ENCODE results near the gene ALX3.
"Not testable (repeated sequence)": the region's sequence is repeated elsewhere in the genome, so short reads cannot be mapped to it uniquely, and the experiment has no call there.

Gene ALX3

DNA sequence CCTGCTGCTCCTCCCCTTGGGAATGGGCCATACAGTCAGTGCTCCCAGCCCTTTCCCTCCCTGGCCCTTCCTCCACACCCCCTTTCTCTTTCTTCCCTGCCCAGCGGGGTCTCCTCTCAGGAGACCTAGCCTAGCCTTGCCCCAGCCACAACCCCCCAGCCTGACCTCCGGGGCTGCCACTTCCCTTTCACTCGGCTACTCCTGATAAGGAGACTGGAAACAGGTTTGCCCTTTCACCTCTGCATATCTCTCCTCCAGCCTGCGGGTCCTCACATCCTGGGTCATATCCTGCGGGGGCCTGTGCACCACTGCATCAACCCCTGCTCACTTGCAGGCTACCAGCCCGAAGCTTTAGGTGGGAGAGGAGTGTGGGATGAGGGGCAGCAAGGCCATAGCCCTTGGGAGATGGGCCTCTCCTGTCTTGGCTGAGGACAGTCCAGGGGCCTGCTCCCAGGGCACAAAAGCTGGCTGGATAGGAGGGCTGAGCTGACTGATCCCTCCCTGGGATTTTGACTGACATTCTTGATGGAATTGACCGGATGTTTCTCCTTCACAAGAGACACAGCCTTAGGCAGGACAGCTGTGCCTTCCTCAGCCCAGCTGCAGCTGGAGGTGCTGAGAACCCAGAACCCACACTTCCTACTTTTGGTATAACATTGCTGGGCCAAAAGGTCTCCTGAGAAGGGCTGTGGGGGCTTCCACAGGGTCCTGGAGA, 19.2 kb upstream of the ALX3 start:
- DNase-seq (ENCODE audit: low read depth in 1 of 2, low spot score in 1 of 2): no peak

DNA sequence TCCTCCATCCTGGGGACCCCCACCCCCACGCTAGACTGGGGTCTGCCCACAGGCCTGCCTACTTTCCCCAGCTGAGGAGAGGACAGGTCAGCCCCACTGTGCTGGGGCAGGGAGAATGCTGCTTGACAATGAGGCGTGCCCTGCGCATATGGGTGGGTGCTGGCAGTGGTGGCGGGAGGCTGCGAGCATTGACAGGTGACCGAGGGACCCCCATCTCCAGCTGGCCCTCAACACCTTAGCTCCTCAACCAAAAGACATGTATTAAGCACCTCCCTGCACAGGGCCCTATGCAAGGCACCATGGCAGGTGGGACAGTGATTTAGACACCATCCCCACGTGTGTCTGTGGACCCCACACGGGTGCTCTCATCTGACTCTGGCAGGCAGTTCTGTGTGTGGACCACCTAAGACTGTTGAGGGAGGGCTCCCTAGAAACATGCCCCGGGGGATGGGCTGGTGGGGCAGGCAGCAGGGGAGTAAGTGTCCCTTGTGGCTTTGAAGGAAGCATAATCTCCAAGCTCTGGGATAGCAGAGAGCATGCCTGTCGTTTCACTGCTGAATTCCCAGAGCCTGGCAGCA, 18.4 kb upstream of the ALX3 start:
- no peak for DNase-seq (ENCODE audit: low read depth in 1 of 2, low spot score in 1 of 2)

DNA sequence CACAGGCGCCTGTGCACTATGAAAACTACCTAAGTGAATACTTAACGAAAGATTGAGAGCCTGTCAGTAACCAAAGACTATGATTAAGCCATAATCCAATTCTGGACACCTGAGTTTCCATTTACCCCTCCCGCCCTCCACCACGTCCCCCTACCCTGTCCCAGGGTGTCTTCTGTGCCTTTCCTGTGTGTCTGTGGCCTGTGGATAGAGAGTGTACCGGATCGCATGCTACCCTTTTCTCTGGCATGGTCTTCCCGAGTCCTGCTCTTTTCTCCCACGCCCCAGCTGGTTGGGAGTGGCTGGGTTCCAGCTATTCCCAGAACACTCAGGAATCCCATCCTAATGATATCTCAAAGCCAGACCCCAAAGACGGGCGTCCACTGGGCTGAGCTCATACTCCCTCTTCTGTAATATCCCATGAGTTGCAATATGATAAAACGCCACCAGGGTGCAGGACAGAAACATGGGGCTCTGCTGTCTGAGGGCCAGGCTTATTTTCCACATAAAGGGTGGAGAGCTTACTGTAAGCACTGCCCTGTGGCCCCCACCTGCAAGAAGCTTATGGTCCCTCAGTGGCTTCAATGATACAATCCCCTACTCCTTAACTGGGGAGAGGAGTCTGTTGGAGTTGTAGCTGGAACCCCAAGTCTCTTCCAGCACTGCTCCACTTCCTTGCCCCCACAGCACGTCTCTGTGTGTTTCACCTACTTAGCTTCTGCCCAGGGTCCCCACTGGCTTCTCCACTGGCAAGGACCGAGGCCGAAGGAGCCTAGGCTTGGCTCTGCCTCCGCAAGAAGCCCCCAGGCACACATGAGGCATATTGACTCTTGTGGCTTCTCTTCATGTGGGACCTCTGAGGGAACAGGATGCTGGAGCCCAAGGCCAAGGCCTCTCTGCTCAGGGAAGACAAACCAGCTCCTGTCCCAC, 17.6 kb upstream of the ALX3 start:
- peak in 1 of 2 donors; percentile 51 for DNase-seq (ENCODE audit: low read depth in 1 of 2, low spot score in 1 of 2)

DNA sequence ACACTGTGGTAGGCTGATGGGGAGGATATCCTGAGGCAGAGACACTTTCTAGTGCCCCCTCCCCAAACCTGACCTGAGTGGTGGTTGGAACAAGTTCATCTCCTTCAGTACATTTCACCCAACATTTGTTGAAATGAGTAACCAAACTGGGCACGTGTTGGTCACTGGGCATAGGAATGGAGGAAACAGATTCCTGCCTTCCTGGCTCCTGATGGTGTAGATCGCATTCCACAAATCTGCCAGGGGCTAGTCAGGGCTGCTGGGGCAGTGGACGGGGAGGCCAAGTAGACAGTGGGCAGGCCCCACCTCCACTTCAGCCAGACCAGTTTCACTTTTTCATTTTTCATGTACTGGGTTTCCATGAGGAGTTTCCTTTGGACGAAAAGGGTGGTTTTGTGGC, 16.5 kb upstream of the ALX3 start:
- no peak for DNase-seq (ENCODE audit: low read depth in 1 of 2, low spot score in 1 of 2)

DNA sequence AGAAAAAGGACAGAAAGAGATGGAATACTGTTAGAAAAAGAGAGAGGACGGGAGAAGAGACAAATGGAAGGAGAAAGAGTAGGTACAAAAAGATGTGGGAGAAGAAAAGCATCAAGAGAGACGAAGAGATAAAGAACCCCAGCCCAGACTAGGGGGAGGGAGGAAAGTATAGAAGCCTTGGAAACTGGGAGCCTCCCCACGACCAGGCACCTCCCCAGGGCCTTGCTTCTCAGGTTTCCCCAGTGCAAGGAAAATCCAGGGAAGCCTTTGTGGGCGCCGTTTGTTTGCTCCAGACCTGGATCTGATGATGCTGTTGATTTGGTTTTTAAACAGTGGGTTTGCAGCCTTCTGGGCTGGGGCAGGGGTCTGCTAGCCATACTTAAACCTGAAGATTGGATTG, 15.2 kb upstream of the ALX3 start:
- DNase-seq (ENCODE audit: low read depth in 1 of 2, low spot score in 1 of 2): no peak

DNA sequence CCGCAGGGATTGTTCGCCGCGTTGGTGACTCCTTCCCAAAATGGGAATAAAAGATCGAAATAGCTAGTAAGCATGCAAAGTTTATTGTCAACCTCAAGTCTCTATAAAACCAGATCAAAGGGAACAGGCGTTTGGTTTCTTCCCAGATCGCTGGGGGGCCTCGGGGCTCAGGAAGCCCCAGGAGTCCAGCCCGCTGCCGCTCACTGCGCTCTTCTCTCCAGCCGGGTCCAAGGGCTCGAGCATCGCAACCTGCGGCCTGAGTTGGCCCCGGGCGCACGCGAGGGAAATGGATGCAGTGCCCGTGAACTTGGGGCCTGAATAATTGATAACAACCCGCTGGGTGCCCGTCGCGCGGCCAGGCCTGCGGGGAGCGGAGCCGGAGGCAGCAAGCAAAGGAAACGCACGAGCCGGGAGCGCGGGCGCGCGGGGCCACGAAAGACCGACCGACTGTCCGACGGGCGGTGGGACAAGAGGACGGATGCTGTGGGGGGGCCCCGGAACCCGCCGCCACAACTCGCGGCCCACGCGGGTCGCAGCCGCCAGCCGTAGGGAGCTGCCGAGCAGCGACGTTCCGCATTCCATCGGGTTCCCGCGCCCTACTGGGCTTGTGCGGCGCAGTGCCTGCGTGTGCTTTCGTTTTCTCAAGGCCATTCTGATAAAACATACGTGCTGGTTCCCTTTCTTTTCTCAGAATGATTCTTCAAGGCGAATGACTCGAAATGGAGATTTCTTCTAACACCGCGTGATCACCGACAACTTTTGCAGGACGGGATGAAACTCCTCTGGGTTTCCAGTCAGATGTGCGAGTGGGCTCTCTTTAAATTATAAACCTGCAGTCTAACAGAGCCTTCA, 14.0 kb upstream of the ALX3 start:
- no peak for DNase-seq (ENCODE audit: low read depth in 1 of 2, low spot score in 1 of 2)

DNA sequence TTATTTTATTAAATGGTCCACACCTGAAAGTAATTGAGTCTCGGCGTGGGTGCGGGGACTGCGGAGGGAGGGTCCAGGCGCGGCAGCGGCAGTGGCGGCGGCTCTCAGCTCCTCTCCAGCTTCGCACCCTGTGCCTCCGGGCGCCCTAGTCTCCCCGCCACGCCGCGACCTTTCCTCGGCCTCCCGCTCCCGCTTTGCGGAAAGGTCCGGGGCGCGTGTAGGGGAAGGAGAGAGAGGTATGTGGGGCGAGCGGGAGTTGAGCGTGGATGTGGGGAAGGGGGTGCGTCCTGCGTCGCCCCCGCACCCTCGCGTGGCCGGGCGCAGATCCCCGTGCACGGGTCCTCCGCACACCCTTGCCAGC, 13.4 kb upstream of the ALX3 start:
- DNase-seq (ENCODE audit: low read depth in 1 of 2, low spot score in 1 of 2): no peak

DNA sequence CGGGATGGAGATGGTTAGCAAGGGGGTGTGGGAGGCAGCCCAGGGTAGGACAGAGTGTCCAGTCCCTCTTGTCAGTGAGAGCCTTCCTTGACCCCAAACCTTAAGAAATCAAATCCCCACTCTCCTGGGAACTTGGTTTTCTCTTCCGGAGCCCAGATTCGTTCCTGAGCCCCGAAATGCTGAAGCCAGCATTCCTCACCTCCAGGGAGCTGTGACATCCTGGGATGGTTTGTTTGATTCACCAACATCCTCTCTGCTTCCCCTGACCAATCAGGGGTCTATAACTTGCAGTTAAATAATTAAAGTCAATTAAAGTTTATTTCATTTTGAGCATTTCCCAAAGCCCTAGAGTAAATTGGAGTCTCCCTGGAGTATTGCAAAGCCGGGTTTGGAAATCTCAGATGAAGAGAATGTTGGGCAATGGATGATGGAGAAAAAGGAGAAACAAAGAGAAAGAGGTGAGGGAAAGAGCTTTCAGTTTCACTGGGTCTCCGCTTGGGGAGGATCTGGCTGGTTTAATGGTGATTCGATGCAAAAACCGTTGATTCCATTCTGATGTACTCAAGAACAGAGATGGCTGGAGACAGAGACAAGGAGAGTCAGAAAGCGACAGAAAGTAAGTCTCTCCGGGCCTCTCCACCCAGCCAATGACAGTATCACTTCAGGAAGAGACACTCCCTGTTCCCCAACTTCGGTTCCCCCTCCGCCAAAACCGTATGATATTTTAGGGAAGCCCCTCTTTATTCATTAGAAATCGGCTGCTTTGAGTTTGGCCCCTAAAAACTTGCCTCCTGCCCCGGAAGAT, 12.8 kb upstream of the ALX3 start:
- DNase-seq (ENCODE audit: low read depth in 1 of 2, low spot score in 1 of 2): no peak

DNA sequence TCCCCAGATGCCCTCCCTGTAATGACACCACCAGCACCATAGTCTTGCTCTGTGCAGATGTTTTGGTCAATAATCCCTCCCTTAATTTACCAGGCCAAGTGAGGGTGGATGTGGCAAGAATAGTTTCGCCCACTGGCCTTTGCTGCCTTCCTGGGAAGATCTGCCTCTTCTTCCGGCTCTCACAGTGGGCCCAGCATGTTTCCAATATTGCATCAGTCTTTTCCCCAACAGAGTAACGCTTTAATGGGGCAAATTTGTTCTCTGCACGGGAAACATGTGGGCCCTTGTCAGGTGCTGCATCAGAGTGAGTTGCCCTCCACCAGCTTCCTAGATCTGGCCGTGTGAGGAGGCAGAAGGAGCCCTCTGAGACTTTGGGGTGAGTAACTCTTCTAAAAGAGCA, 12.0 kb upstream of the ALX3 start:
- no peak for DNase-seq (ENCODE audit: low read depth in 1 of 2, low spot score in 1 of 2)

DNA sequence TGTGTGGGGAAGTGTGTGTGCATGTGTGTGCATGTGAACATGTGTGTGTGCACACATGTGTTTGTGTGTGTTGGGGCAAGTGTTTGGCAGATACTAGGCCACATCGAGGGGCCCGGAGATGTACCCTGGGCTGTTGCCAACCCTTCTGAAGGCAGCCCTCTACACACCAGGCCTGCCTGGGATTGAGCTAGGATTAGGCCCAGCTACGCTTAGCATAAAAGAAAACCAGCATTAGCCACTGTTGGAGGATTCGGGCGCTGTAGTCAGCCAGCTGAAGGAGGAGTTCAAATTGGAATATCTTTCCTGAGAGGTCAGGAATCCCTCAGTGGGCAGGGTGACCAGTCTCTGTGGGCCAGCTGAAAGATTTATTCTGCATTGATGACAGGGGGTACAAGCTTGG, 10.6 kb upstream of the ALX3 start:
- DNase-seq (ENCODE audit: low read depth in 1 of 2, low spot score in 1 of 2): no peak

DNA sequence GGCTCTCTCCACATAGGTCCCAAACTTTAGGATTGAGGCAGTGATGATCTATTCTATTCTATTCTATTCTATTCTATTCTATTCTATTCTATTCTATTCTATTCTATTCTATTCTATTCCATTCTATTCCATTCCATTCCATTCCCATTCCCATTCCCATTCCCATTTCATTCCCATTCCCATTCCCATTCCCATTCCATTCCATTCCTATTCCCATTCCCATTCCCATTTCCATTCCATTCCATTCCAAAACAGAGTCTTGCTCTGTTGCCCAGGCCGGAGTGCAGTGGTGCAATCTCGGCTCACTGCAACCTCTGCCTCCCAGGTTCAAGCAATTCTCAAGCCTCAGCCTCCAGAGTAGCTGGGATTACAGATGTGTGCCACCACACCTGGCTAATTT, 9.5 kb upstream of the ALX3 start:
- DNase-seq (ENCODE audit: low read depth in 1 of 2, low spot score in 1 of 2): not testable (repeated sequence)

DNA sequence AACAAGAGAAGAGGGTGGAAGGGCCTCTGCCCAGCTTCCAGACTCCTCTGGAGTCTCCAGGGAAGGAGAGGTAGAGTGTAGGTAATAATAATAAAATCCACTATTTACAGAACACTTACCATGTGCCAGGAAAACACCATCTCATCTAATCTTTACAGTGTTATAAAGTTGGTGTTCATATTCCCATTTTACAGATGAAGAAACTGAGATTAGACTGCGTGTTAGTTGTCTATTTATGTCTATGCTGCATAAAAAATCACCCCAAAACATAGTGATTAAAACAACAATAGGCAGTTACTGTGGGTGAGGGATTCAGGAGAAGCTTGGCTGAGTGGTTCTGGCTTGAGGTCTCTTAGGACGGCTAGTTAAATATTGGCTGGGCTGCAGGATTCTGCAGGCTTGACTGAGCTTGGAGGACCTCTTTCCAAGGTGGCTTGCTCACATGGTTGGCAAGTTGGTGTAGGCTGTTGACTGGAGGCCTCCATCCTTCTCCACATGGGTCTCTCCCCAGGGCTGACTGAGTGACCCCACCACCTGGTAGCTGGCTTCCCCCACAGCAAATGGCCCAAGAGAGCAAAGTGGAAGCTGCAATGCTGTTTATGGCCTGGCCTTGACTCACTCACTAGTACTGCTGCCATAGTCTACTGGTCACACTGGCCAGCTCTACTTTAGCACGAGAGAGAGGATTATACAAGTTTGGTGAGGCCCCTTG, 6.5 kb upstream of the ALX3 start:
- no peak for DNase-seq (ENCODE audit: low read depth in 1 of 2, low spot score in 1 of 2)

DNA sequence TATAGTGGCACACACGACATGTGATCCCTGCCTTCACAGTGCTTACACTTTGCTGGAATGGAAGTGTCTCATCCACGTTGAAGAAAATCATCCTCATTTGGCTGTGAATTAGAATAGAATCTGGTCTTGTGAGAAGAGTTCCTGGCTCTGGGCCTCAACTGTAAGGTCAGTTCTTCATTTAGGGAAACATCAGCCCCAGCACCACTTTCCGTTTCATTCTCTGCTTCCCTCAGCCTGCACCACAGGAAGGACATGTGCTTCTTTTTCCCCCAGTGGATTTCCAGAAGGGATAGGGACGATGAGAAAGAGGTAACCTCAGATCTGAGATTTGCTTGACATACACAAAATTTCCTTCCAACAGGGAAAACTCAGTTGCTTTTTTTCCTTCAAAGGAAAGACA, 3.7 kb upstream of the ALX3 start:
- DNase-seq (ENCODE audit: low read depth in 1 of 2, low spot score in 1 of 2): no peak

DNA sequence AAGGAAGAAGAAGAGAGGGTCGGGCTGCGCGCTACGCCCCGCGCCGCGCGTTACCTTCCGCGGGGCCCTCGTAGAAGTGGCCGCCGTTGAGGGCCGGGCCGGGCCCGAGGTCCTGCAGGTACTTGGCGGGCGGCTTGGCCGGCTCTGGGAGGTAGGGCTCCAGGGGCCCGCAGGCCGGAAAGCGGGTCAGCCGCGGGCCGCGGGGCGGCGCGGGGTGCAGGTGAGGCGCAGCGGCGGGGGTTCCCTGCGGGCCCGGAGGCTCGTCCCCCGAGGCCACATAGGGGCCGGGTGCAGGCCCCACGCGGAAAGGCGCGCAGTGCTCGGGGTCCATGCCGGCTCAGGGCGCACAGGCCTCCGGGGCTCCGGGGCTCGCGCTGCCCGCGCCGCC, 196 bp downstream of the ALX3 start:
- DNase-seq (ENCODE audit: low read depth in 1 of 2, low spot score in 1 of 2): no peak

DNA sequence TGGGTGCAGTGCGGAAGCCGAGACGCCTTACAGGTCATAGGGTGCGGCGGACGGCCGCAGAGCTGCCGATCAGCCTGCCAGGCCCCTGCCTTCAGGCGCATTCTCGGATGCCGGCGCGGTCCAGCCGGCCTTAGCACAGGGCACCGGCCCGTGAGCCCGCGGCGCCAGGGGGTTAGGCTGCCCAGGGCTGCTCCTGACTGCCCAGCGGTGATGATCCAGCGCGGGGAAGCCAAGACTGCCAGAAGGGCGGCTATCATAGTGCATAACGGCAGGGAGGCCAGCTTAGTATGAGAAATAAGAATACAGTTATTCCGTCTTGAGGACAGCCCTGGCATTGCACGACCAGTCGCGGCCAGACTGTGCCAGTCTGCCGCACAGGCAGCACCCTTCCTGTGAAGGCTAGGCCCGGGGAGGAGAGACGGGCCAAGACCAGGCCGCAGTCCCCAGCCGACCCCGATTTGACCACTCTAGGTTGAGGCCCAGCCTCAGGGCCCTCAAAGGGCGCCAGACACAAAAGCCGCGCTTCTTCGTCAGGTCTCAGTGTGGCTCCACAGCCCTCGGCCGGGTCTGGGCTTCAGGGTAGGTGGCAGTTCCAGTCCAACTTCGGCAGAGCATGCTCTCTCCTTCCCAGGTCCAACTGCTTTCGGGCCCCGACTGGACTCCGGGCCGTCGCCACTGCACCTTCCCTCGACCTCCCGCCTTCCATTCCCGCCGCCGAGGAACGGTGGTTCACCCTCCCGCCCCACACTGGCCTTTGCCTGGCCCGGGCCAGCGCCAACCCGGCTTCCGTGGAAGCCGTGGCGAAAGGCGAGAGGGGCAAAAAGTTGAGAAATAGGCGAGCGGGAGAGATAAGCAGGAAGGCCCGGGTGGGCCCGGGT, 829 bp downstream of the ALX3 start:
- no peak for DNase-seq (ENCODE audit: low read depth in 1 of 2, low spot score in 1 of 2)

DNA sequence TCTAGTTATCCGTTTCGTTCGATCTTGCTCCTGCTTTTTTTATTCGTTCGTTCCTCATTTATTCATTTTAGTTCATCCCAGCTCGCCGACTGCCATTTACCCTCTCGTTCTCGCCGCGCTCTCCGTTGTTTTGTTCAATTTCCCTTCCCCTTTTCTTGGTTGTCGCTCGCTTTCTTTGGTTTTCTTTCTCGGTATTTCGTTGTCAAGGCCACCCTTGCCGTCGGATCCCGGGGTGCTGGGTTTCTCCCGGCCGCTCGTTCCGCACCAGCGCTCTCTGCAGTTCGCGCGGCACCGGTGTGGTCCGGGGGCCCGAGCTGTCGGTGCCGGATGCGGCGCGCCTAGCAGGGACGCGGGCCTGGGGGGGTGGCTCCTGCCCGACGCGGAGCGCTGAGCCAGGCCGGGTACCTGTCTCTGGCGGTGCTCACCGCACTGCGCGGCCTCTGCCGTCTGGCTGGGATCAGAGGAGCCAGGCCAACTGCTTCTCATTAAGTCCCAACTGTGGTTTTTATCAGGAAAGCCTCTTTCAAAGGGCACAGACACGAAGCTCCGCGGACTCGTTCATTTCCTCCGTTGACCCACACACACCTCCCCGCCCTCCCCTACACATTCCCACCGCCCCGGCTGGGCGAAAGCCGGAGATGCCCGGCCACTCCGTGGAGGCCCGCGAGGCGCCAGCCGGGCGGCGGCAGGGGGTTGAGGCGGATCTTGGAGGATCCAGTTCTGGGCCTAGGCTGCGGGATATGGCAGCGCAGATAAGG, 1.6 kb downstream of the ALX3 start:
- DNase-seq (ENCODE audit: low read depth in 1 of 2, low spot score in 1 of 2): no peak

DNA sequence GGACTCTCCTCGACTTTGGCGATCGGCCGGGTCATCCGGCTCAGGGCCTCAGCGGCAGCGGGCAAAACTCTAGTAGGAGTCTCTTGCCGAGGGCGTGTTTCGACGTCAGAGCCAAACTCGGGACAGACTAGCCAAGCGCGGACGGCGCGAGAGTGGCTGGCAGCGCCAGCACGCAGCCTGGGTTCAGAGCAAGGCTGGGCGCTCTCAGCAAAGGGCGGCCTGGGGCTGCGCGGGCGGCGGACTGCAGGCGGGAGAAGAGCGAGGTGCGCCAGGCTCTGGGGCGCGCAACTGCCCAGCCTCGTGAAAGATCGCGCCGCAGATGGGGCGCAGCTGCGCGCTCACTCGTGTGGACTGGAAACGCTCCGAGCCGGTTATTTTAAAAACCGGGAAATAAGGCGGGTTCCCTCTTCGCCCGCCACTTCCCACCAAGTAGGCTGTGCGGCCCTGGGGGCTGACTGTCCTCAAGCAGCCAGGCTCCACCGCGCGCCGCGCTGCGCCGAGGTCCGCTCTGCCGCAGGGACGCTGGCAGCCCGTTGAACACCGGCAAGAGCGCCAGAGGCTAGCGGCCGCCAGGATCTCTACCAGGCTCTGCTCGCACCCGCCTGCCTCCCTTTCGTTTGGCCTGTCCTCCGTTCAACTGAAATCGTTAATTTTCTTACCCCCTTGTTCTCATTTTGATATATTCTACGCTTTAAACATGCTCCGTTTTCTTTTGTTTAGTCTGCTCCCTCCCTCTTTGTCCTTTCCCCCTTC, 2.4 kb downstream of the ALX3 start:
- DNase-seq (ENCODE audit: low read depth in 1 of 2, low spot score in 1 of 2): no peak

Data from activated CD4-positive, alpha-beta T cell treated with anti-CD3 and anti-CD28 coated beads, Interleukin-2, amount 50 U/mL, for 24 hours (primary cell).